Nephron (organoid): ENCODE data around the gene ADPRM.
"Not testable (repeated sequence)": the region's sequence is repeated elsewhere in the genome, so short reads cannot be mapped to it uniquely, and the experiment has no call there.

Experiments used
- H3K27ac Mint-ChIP-seq, 3 experiments: 2 replicates each; pipeline ENCODE4 v1.8.0; 2020; ENCODE audit warnings: mixed read lengths in 3 of 3, mild to moderate bottlenecking in 2 of 3, moderate library complexity in 1 of 3
- H3K27me3 Mint-ChIP-seq: 2 replicates; pipeline ENCODE4 v1.8.0; 2021; ENCODE audit warnings: low read depth, mild to moderate bottlenecking, moderate library complexity, mixed read lengths
- H3K36me3 Mint-ChIP-seq: 2 replicates; pipeline ENCODE4 v1.8.0; 2020; ENCODE audit warnings: low read depth, mixed read lengths
- H3K4me1 Mint-ChIP-seq: 2 replicates; pipeline ENCODE4 v1.8.0; 2020; ENCODE audit warnings: mixed read lengths
- H3K4me3 Mint-ChIP-seq, 3 experiments: 2 replicates each; pipeline ENCODE4 v1.8.0; 2020; ENCODE audit warnings: mild to moderate bottlenecking in 3 of 3, mixed read lengths in 3 of 3, moderate library complexity in 2 of 3
- H3K9me3 Mint-ChIP-seq: 2 replicates; pipeline ENCODE4 v1.8.0; 2020; ENCODE audit warnings: mixed read lengths
- CTCF ChIP-seq, 3 experiments: fragments of 200-600 bp; sonication (generic); IDR thresholded peaks; one replicate each; pipeline ENCODE4 v1.5.0; 2021; ENCODE audit warnings: antibody characterized with exemption in 3 of 3; ENCODE audit not compliant: unreplicated experiment in 3 of 3

ADPRM gene

GRCh38 chr17:10726196-10726595 lies 28.8 kb downstream of the ADPRM start:
- Mint-ChIP-seq H3K4me3 (no peak overlapping the region), H3K27ac (no peak overlapping the region)
- no peak for TF ChIP-seq CTCF (IDR thresholded peaks at IDR 0.05; ENCODE audit: unreplicated experiment in 3 of 3)

GRCh38 chr17:10727192-10727591 lies 29.8 kb downstream of the ADPRM start:
- H3K27me3 Mint-ChIP-seq = peaks cover 3% of the 10 kb centered on the region
- no peak overlapping the region for H3K27ac Mint-ChIP-seq
- peaks cover 12% of the 10 kb centered on the region for H3K4me1 Mint-ChIP-seq
- H3K36me3 Mint-ChIP-seq = no peaks in the 10 kb centered on the region
- H3K4me3 Mint-ChIP-seq = peak overlapping the region; percentile 3 to 53 (median 42)
- no peaks in the 10 kb centered on the region for H3K9me3 Mint-ChIP-seq
- no peak for TF ChIP-seq CTCF (IDR thresholded peaks at IDR 0.05; ENCODE audit: unreplicated experiment in 3 of 3)

More at GRCh38 chr17:10726196-10726595, 28.8 kb downstream of the ADPRM start:
- Mint-ChIP-seq H3K9me3 (no peaks in the 10 kb centered on the region), H3K4me1 (peaks cover 12% of the 10 kb centered on the region), H3K36me3 (no peaks in the 10 kb centered on the region), H3K27me3 (no peaks in the 10 kb centered on the region)

GRCh38 chr17:10728331-10728892 lies 31.0 kb downstream of the ADPRM start:
- Mint-ChIP-seq H3K36me3 (no peaks in the 10 kb centered on the region), H3K4me1 (peaks cover 12% of the 10 kb centered on the region), H3K27ac (no peak overlapping the region), H3K9me3 (no peaks in the 10 kb centered on the region), H3K27me3 (peaks cover 3% of the 10 kb centered on the region), H3K4me3 (peak overlapping the region; percentile 88 to 95 (median 95))
- TF ChIP-seq CTCF (IDR thresholded peaks at IDR 0.05; ENCODE audit: unreplicated experiment in 3 of 3) = no peak

- no peaks in the 10 kb centered on the region for H3K36me3 Mint-ChIP-seq
- H3K4me1 Mint-ChIP-seq = peaks cover 12% of the 10 kb centered on the region
- peaks cover 6% of the 10 kb centered on the region for H3K27me3 Mint-ChIP-seq
- H3K9me3 Mint-ChIP-seq = no peaks in the 10 kb centered on the region
- peak within 1 kb of the TSS; percentile 95 to 97 (median 95) for H3K4me3 Mint-ChIP-seq
- peak within 1 kb of the TSS; percentile 76 to 93 (median 85) for H3K27ac Mint-ChIP-seq
- no peak for TF ChIP-seq CTCF (IDR thresholded peaks at IDR 0.05; ENCODE audit: unreplicated experiment in 3 of 3)
Measured at GRCh38 chr17:10729334-10730193, 32.2 kb downstream of the ADPRM start, which contains the start of gene TMEM220. Gene TMEM220 (minus strand): TSS chr17:10730023. CDS start chr17:10729851, 172 bp downstream.

- not testable (repeated sequence) for H3K27me3 Mint-ChIP-seq, H3K36me3 Mint-ChIP-seq, H3K9me3 Mint-ChIP-seq
- peaks cover 12% of the 10 kb centered on the region for H3K4me1 Mint-ChIP-seq
- peak overlapping the region; percentile 76 to 87 (median 80) for H3K27ac Mint-ChIP-seq
- H3K4me3 Mint-ChIP-seq = peak overlapping the region; percentile 95 to 97 (median 95)
Measured at GRCh38 chr17:10730247-10730646, 32.9 kb downstream of the ADPRM start.

GRCh38 chr17:10731408-10731879 lies 34.0 kb downstream of the ADPRM start:
- TF ChIP-seq CTCF (IDR thresholded peaks at IDR 0.05; ENCODE audit: unreplicated experiment in 3 of 3) = no peak
- peaks cover 8% of the 10 kb centered on the region for H3K27me3 Mint-ChIP-seq
- H3K4me3 Mint-ChIP-seq = peak overlapping the region; percentile 95 to 97 (median 95)
- no peaks in the 10 kb centered on the region for H3K36me3 Mint-ChIP-seq
- peaks cover 12% of the 10 kb centered on the region for H3K4me1 Mint-ChIP-seq
- no peaks in the 10 kb centered on the region for H3K9me3 Mint-ChIP-seq
- peak overlapping the region in 1 of 3 experiments; percentile 76 for H3K27ac Mint-ChIP-seq

GRCh38 chr17:10732121-10732520 lies 34.7 kb downstream of the ADPRM start:
- not testable (repeated sequence) for H3K9me3 Mint-ChIP-seq, H3K36me3 Mint-ChIP-seq, H3K27me3 Mint-ChIP-seq, H3K27ac Mint-ChIP-seq
- Mint-ChIP-seq H3K4me1 (peaks cover 13% of the 10 kb centered on the region), H3K4me3 (peak overlapping the region in 1 of 3 experiments; percentile 21)
